Kidney (tissue), 14 donors: Measurements from ENCODE around the gene PIAS4. TPM values are rescaled to one million over a fixed set of nuclear protein-coding genes. Genes with fewer than 3 reads are reported as not detected.
A peak's percentile ranks its signal among the peaks of the same experiment; 100 is the strongest.
"Not testable (repeated sequence)": the region's sequence is repeated elsewhere in the genome, so short reads cannot be mapped to it uniquely, and the experiment has no call there.

Experiments used
- DNase-seq, 5 donors: peaks; one replicate each; pipeline ENCODE4 v3.0.0-alpha.2; 2013 to 2020
- FAIRE-seq: peaks from 2 replicates; lab custom pipeline; 2012; peaks lifted over from hg19 to GRCh38; lab: Jason Lieb, UNC
- H3K27ac ChIP-seq, 2 donors: one replicate each; pipeline ENCODE4 v1.7.0; 2013; ENCODE audit warnings: low read depth in 2 of 2, low read length in 2 of 2, inconsistent platforms in 1 of 2
- H3K27me3 ChIP-seq: one replicate; pipeline ENCODE4 v1.7.1; 2013; ENCODE audit warnings: low read length, inconsistent platforms; ENCODE audit not compliant: control insufficient read depth, insufficient read depth
- H3K36me3 ChIP-seq, 3 donors: one replicate each; pipeline versions ENCODE4 v1.7.0 to v1.7.1; 2013; ENCODE audit warnings: low read length in 3 of 3, control low read depth in 1 of 3, inconsistent platforms in 1 of 3; ENCODE audit not compliant: insufficient read depth in 3 of 3, control insufficient read depth in 2 of 3
- H3K4me1 ChIP-seq, 3 donors: one replicate each; pipeline versions ENCODE4 v1.7.0 to v1.7.1; 2013; ENCODE audit warnings: low read length in 3 of 3, inconsistent platforms in 1 of 3, low read depth in 1 of 3; ENCODE audit not compliant: control insufficient read depth in 2 of 3, insufficient read depth in 2 of 3
- H3K4me3 ChIP-seq, 3 donors: one replicate each; pipeline versions ENCODE4 v1.7.0 to v1.8.1; 2013; ENCODE audit warnings: low read length in 3 of 3, control low read depth in 1 of 3, inconsistent platforms in 1 of 3
- H3K9ac ChIP-seq, 3 donors: one replicate each; pipeline versions ENCODE4 v1.7.0 to v1.7.1; 2013; ENCODE audit warnings: low read length in 3 of 3, control low read depth in 1 of 3, inconsistent platforms in 1 of 3
- H3K9me3 ChIP-seq, 3 donors: one replicate each; pipeline versions ENCODE4 v1.7.0 to v1.7.1; 2013; ENCODE audit warnings: low read length in 3 of 3, control low read depth in 1 of 3, inconsistent platforms in 1 of 3; ENCODE audit not compliant: control insufficient read depth in 2 of 3, insufficient read depth in 1 of 3
- intact Hi-C: fragments of 100-400 bp; cut with DNase I; formaldehyde crosslinking; loops from one replicate; pipeline ENCODE4 v1.11.1; 2022
- polyA plus RNA-seq: library from polyadenylated mRNA; stranded (reverse); fragments of 350-450 nt; fragmentation: Illumina TruSeq; extraction: RNeasy Lipid Tissue Mini Kit (QIAGEN cat#74804); gene quantifications from one replicate; pipeline ENCODE4 v1.2.3, GENCODE V29; 2014; ENCODE audit warnings: low read depth, low replicate concordance; ENCODE audit not compliant: insufficient read depth
- total RNA-seq: library from RNA; stranded (reverse); fragmentation: NEBNext Ultra II Directional; extraction: Animal tissue kit (Norgen Biotek cat#: 25700); gene quantifications from one replicate; pipeline ENCODE4 v1.2.1, GENCODE V29; 2021
- TF ChIP-seq, protein P1 (sequence below): IDR thresholded peaks from 3 replicates; pipeline ENCODE4 v1.5.1; 2012; ENCODE audit warnings: mild to moderate bottlenecking, moderate library complexity, borderline replicate concordance; ENCODE audit not compliant: insufficient read depth; ENCODE audit errors: extremely low read depth
- donor health status: control.
- donor health status: control.
- donor health status: control.
- donor health status: control.
- donor health status: control.
- donor health status: DM: yes; HTN: yes; CAD: no.
- donor health status: Normal renal cell carcinoma (clear cell type).

The PIAS4 gene
- total and polyA plus RNA-seq, 2 donors from 2014 or later = 9.8 to 25.0 TPM

DNA sequence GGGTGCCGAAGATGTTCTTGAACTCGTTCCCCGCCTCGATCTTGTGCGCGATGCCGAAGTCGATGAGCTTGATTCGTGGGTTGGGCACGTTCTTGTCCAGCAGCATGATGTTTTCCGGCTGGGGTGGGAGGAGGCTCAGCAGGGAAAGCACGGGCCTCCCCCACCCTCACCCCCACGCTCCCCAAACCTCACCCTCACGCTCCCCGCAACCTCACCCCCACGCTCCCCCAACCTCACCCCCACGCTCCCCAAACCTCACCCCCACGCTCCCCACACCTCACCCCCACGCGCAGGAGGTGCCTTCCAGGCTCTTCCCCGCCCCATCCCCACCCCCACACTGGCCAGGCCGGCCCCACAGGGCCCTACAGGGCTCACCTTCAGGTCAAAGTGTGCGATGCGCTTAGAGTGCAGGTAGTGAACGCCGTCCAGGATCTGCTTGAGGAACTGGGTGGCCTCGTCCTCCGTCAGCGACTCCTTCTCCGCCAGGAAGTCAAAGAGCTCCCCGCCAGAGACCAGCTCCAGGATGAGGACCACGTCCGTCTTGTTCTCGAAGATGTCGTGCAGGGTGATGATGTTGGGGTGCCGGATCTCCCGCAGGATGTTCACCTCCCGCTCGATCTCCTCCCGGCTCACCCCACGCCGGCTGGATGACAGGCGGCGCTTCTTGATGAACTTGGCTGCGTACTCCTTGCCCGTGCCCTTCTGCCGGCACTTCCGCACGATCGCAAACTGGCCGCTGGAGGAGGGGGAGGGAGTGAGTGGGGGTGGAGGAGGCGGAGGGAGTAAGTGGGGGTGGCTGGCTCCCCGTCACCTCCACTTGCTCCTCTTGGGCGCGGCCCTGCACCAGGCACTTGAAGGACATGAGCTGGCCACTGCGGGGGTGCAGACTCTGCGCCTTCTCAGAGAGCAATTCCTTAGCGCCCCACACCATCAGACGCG is 43.0 kb upstream of the PIAS4 start:
- intact Hi-C loops = no loop called here
- Histone ChIP-seq H3K9ac (no peak overlapping the region), H3K27ac (no peak overlapping the region), H3K36me3 (peaks cover 0 to 32% (median 6%) of the 10 kb centered on the region in 3 donors), H3K4me1 (peaks cover 0 to 3% (median 3%) of the 10 kb centered on the region in 3 donors), H3K9me3 (no peaks in the 10 kb centered on the region), H3K4me3 (no peak overlapping the region), H3K27me3 (no peaks in the 10 kb centered on the region)
- TF ChIP-seq, protein P1, sequence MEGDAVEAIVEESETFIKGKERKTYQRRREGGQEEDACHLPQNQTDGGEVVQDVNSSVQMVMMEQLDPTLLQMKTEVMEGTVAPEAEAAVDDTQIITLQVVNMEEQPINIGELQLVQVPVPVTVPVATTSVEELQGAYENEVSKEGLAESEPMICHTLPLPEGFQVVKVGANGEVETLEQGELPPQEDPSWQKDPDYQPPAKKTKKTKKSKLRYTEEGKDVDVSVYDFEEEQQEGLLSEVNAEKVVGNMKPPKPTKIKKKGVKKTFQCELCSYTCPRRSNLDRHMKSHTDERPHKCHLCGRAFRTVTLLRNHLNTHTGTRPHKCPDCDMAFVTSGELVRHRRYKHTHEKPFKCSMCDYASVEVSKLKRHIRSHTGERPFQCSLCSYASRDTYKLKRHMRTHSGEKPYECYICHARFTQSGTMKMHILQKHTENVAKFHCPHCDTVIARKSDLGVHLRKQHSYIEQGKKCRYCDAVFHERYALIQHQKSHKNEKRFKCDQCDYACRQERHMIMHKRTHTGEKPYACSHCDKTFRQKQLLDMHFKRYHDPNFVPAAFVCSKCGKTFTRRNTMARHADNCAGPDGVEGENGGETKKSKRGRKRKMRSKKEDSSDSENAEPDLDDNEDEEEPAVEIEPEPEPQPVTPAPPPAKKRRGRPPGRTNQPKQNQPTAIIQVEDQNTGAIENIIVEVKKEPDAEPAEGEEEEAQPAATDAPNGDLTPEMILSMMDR = no peak
- FAIRE-seq = no peak
- peak in 1 of 5 donors; percentile 66 for DNase-seq

DNA sequence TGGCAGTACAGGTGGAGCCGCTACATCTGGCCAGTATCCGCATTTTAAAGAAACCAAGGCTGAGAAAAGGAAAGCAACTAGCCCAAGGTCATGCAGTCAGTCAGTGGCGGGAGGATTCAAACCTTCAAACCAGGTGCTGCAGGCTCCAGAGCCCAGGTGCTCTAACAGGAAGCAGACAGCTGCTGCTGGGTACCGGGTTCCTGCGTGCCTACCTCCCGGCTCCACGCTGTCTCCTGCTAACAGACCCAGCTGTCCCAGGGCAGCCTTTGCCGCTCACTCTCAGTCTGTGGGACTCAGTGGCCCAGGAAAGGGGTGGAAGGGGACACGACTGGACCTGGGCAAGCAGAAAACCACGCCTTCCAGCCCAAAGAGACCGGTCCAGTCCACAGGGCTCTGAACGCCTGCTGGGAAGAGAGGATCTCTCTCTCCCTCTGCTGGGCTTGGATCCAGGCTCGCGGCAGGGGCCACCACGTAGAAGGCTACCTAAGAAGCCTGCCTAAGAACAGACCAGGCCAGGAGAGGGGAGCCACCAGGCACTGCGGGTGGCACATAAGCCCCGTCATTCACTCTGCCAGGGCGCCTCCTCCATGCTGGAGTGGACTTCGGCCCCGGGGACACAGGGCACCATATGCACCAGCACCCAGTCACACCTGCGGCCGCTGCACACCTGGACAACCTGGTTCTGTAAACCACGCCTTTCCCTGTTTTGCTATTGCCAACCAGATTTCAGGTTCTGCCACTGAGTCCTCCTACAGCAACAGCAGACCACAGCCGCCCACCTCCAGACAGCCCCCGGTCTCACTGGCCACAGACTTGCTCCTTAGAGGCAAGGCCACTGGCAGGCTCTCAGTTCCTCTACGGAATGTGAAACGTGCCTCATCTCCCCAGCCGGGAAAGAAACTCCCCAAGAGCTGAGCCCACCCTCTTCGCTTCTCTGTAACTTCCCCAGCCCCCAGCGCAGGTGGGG is 41.2 kb upstream of the PIAS4 start:
- no peak for FAIRE-seq
- intact Hi-C loops = no loop called here
- H3K27ac ChIP-seq = no peak overlapping the region
- peaks cover 0 to 26% (median 5%) of the 10 kb centered on the region in 3 donors for H3K36me3 ChIP-seq
- H3K27me3 ChIP-seq = no peaks in the 10 kb centered on the region
- H3K4me1 ChIP-seq = peaks cover 0 to 10% (median 5%) of the 10 kb centered on the region in 3 donors
- H3K4me3 ChIP-seq = no peak overlapping the region
- H3K9ac ChIP-seq = no peak overlapping the region
- TF ChIP-seq, protein P1 = no peak
- no peaks in the 10 kb centered on the region for H3K9me3 ChIP-seq
- DNase-seq = no peak

DNA sequence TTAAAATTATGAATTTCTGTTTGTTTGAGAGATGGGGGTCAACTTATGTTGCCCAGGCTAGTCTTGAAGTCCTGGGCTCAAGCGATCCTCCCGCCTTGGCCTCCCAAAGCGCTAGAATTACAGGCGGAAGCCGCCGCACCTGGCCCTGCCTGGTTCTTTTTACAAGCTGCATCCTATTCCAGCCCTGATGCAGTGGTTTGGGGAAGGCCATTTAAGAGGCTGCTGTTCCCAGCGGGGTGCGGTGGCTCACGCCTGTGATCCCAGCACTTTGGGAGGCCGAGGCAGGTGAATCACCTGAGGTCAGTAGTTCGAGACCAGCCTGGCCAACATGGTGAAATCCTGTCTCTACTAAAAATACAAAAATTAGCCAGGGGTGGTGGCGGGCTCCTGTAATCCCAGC is 39.6 kb upstream of the PIAS4 start:
- H3K4me3 ChIP-seq, H3K9me3 ChIP-seq, FAIRE-seq, H3K27me3 ChIP-seq, intact Hi-C loops, H3K9ac ChIP-seq, DNase-seq: not testable (repeated sequence)
- Histone ChIP-seq H3K36me3 (peaks cover 0 to 17% (median 2%) of the 10 kb centered on the region in 3 donors), H3K27ac (peak overlapping the region in 1 of 2 donors; percentile 71), H3K4me1 (peaks cover 0 to 12% (median 5%) of the 10 kb centered on the region in 3 donors)
